Measurements from ENCODE around the gene PPP3R1. TPM values are rescaled to one million over a fixed set of nuclear protein-coding genes. Genes with fewer than 3 reads are reported as not detected.

The PPP3R1 gene
- total RNA-seq, 1 donor from 2014 or later: 14.5 TPM

DNA sequence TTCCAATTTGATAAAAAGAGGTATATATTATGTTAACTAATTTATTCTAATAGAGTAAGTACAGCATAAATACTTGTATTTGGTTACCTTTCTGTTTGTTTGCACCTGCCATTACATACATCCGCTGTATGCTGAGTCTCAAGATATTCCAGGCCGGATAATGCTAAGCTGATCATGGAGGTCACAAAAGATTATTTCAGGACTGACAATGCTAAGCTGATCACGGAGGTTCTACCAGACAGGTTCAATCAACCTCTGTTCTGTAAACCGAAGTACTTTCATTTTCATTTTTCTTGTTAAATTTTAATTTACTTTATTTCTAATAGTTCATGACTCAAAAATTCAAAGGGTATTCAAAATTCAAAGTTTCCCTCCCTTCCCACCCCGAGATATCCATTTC lies 63.5 kb downstream of the PPP3R1 start:
- TF ChIP-seq, protein P1, sequence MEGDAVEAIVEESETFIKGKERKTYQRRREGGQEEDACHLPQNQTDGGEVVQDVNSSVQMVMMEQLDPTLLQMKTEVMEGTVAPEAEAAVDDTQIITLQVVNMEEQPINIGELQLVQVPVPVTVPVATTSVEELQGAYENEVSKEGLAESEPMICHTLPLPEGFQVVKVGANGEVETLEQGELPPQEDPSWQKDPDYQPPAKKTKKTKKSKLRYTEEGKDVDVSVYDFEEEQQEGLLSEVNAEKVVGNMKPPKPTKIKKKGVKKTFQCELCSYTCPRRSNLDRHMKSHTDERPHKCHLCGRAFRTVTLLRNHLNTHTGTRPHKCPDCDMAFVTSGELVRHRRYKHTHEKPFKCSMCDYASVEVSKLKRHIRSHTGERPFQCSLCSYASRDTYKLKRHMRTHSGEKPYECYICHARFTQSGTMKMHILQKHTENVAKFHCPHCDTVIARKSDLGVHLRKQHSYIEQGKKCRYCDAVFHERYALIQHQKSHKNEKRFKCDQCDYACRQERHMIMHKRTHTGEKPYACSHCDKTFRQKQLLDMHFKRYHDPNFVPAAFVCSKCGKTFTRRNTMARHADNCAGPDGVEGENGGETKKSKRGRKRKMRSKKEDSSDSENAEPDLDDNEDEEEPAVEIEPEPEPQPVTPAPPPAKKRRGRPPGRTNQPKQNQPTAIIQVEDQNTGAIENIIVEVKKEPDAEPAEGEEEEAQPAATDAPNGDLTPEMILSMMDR (conservative IDR thresholded peaks at IDR 0.05; ENCODE audit: low read depth, low read length): no peak
- H3K4me3 ChIP-seq (ENCODE audit: low read depth, low read length): no peak overlapping the region
- DNase-seq (ENCODE audit: low read depth): no peak

DNA sequence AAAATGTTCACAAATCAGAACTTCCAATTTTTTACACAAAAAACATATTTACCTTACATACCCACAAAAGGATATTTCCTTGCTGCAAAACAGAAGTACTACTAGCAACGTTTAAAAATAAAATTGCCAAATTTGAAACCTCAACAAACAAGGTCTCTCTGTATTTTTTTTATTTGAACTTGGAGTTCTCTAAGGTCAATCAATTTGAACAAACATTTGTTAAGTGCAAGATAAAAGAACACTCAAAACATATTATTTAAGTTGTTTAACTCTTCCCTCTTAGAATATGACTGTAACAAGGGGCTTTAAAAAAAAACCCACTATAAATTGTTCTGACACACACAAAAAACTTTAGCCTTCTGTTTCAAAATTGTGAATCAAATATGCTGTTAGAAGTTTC lies 65.0 kb downstream of the PPP3R1 start:
- no peak for DNase-seq (ENCODE audit: low read depth)
- no peak overlapping the region for H3K4me3 ChIP-seq (ENCODE audit: low read depth, low read length)
- TF ChIP-seq, protein P1 (conservative IDR thresholded peaks at IDR 0.05; ENCODE audit: low read depth, low read length): no peak

DNA sequence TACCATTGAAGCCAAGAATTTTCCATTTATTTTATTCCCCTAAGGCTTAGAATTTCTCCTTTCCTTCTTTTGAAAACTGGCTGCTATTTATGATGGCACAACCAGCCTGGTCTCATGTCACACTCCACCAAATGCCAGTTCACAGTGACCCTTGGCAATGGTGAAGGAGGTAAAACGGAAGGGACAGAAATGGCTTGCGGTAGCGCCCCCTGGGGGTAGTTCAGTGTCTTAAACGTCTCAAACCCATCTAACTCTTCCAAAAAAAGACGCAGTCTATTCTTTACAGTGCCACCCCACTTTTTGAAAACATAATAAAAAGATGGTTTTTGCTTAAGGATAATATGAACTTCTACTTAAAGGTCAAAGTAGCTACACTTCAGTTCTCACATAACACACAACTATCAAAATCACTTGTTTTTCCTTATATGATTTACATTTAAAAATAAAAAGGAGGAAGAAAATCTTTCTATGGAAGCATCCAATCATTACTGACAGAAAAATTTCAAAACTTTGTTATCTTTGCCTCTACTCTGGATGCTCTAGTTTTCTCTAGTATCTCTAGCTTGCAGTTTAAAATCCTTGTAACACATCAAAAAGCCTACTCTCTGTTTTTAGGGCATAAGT lies 66.7 kb downstream of the PPP3R1 start:
- H3K4me3 ChIP-seq (ENCODE audit: low read depth, low read length): no peak overlapping the region
- TF ChIP-seq, protein P1 (conservative IDR thresholded peaks at IDR 0.05; ENCODE audit: low read depth, low read length): peak; percentile 82
- no peak for DNase-seq (ENCODE audit: low read depth)

DNA sequence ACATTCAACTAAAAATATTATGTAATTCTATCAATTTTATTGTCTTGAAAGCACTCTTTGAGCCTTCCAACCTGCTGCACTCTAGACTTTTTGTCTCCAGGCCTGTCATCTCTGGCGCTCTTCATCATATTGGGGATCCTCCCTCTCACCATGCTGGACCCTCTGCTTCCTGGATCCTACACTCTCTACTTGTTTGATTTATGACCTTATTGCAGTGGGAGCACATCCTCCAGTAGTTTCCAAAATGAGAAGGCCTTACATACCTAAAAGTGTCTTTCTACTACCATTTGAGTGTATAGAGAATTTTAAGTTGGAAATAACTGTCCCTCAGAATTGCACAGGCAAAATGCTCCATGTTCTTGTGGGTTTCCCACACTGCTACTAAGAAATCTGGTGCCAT lies 69.4 kb downstream of the PPP3R1 start:
- H3K4me3 ChIP-seq (ENCODE audit: low read depth, low read length): no peak overlapping the region
- no peak for DNase-seq (ENCODE audit: low read depth)
- TF ChIP-seq, protein P1 (conservative IDR thresholded peaks at IDR 0.05; ENCODE audit: low read depth, low read length): no peak

DNA sequence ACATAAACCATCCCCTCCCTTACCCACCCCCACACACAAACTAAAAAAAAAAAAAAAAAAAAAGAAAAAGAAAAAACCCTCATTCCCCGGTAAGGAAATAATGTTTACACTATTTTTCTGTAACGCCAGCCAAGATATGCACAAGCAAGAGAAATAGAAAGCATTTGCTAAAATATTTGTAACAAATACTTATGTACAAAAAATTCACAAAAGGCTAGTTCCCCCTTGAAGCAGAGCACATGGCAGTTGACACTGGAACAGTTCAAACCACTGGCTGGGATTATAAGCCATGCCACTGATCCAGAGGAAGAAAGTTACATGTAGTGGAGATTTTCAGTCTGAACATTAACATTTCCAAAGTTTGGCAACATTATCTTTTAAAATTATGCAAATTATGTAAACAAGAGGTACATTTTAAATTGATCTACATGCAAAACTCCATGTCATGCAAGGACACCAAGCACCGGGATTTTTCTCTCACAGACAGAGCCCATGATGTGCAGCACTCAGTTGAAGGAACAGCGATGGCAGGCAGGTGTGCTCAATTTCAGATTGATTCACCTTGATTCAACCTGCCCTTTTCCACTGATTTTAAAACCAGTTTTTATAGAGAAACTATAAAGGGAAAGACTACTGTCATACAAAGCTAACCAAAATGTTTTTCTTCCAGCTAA lies 73.2 kb downstream of the PPP3R1 start:
- TF ChIP-seq, protein P1 (conservative IDR thresholded peaks at IDR 0.05; ENCODE audit: low read depth, low read length): no peak
- no peak overlapping the region for H3K4me3 ChIP-seq (ENCODE audit: low read depth, low read length)
- no peak for DNase-seq (ENCODE audit: low read depth)

DNA sequence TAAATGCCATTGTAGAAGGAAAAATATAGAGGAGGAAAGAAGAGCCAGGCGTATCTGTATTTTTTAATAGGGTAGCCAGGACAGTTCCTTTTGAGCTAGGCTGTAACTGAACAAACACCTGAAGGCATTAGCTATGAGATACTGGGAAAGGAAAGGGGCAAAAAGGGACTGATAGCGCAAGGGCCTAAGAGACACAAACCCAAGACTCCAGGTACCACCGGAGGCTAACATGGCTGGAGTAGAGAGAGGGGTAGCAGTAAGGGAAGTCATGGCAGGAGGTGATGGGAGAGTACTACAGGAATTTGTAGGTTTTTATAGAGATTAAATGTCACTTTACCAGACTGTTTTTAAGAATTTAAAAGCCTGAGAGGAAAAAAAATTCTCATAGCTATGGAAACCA lies 73.9 kb downstream of the PPP3R1 start:
- TF ChIP-seq, protein P1 (conservative IDR thresholded peaks at IDR 0.05; ENCODE audit: low read depth, low read length): no peak
- no peak overlapping the region for H3K4me3 ChIP-seq (ENCODE audit: low read depth, low read length)

DNA sequence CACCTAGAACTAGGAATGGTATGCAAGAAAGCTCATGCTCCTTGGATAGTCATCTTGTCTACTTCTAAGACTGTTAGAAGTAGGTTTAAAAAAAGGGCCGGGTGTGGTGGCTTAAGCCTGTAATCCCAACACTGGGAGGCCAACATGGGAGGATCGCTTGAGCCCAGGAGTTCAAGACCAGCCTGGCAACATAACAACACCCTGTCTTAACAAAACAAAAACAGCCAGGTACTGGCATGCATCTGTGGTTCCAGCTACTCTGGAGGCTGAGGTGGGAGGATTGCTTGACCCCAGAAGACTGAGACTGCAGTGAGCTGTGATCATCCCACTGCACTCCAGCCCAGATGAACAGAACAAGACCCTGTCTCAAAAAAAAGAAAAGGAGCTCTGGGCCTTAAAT lies 74.8 kb downstream of the PPP3R1 start:
- TF ChIP-seq, protein P1 (conservative IDR thresholded peaks at IDR 0.05; ENCODE audit: low read depth, low read length): no peak
- H3K4me3 ChIP-seq (ENCODE audit: low read depth, low read length): no peak overlapping the region
- no peak for DNase-seq (ENCODE audit: low read depth)

More for the DNA sequence above, 73.9 kb downstream of the PPP3R1 start:
- DNase-seq (ENCODE audit: low read depth): no peak
